ENCODE measurements around the gene PTGS2. TPM values are rescaled to one million over a fixed set of nuclear protein-coding genes. Genes with fewer than 3 reads are reported as not detected.

PTGS2 gene
- total and polyA plus RNA-seq, 2 experiments from 2014 or later: 0.11 to 0.17 TPM

GRCh38 chr1:186658999-186659398 lies 21.2 kb downstream of the PTGS2 start:
- Mint-ChIP-seq H3K4me1 (peaks cover 11% of the 10 kb centered on the region), H3K4me3 (no peak overlapping the region), H3K27me3 (ENCODE audit: insufficient read depth, low read depth, poor library complexity) (peaks cover 2% of the 10 kb centered on the region), H3K9me3 (peaks cover 4% of the 10 kb centered on the region; the same call in 2 of the 3 replicates), H3K36me3 (ENCODE audit: low read depth) (peaks cover 4% of the 10 kb centered on the region), H3K27ac (no peak overlapping the region)
- Histone ChIP-seq H3K36me3 (ENCODE audit: insufficient read depth) (no peaks in the 10 kb centered on the region), H3K27ac (ENCODE audit: low read depth) (no peak overlapping the region), H3K4me2 (no peak overlapping the region), H3K27me3 (ENCODE audit: insufficient read depth) (no peaks in the 10 kb centered on the region), H3K4me3 (no peak overlapping the region), H2AFZ (no peak overlapping the region), H3F3A (replicated peaks; ENCODE audit: low read depth) (no peaks in the 10 kb centered on the region), H4K20me1 (replicated peaks; ENCODE audit: insufficient read depth) (no peaks in the 10 kb centered on the region), H3K4me1 (ENCODE audit: insufficient read depth) (no peaks in the 10 kb centered on the region), H3K79me2 (replicated peaks; ENCODE audit: insufficient read depth) (no peaks in the 10 kb centered on the region), H3K9me2 (ENCODE audit: insufficient read depth) (no peaks in the 10 kb centered on the region; the same call in 1 of the 2 replicates)
- DNase-seq (ENCODE audit: low spot score): no peak
- ATAC-seq: no peak
- TF ChIP-seq ZNF462 (CRISPR knock-in tag; IDR thresholded peaks at IDR 0.05): no peak
- TF ChIP-seq, protein P1, sequence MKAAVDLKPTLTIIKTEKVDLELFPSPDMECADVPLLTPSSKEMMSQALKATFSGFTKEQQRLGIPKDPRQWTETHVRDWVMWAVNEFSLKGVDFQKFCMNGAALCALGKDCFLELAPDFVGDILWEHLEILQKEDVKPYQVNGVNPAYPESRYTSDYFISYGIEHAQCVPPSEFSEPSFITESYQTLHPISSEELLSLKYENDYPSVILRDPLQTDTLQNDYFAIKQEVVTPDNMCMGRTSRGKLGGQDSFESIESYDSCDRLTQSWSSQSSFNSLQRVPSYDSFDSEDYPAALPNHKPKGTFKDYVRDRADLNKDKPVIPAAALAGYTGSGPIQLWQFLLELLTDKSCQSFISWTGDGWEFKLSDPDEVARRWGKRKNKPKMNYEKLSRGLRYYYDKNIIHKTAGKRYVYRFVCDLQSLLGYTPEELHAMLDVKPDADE (IDR thresholded peaks at IDR 0.05): no peak

- Histone ChIP-seq H3K27me3 (ENCODE audit: insufficient read depth) (no peaks in the 10 kb centered on the region), H3K4me3 (no peak overlapping the region), H3K9me2 (ENCODE audit: insufficient read depth) (peaks cover 10% of the 10 kb centered on the region; the same call in 1 of the 2 replicates), H3K4me2 (no peak overlapping the region), H3K79me2 (replicated peaks; ENCODE audit: insufficient read depth) (no peaks in the 10 kb centered on the region), H2AFZ (no peak overlapping the region), H3F3A (replicated peaks; ENCODE audit: low read depth) (no peaks in the 10 kb centered on the region), H3K36me3 (ENCODE audit: insufficient read depth) (no peaks in the 10 kb centered on the region), H4K20me1 (replicated peaks; ENCODE audit: insufficient read depth) (no peaks in the 10 kb centered on the region), H3K27ac (ENCODE audit: low read depth) (no peak overlapping the region), H3K4me1 (ENCODE audit: insufficient read depth) (no peaks in the 10 kb centered on the region)
- H3K36me3 Mint-ChIP-seq (ENCODE audit: low read depth): no peaks in the 10 kb centered on the region; the same call in 2 of the 3 replicates
- ATAC-seq (no peak), DNase-seq (ENCODE audit: low spot score) (no peak)
- no peaks in the 10 kb centered on the region; the same call in 2 of the 3 replicates for H3K9me3 Mint-ChIP-seq
- TF ChIP-seq, protein P1 (IDR thresholded peaks at IDR 0.05): no peak
- TF ChIP-seq ZNF114 (CRISPR knock-in tag; IDR thresholded peaks at IDR 0.05) (no peak), EZH2 (IDR thresholded peaks at IDR 0.05; ENCODE audit: low read depth, unreplicated experiment) (no peak)
- H3K4me3 Mint-ChIP-seq: no peak overlapping the region
- H3K4me1 Mint-ChIP-seq: peaks cover 3% of the 10 kb centered on the region; the same call in 2 of the 3 replicates
- H3K27me3 Mint-ChIP-seq (ENCODE audit: insufficient read depth, low read depth, poor library complexity): peaks cover 7% of the 10 kb centered on the region
- H3K27ac Mint-ChIP-seq: no peak overlapping the region
These were observed 22.7 kb downstream of the PTGS2 start for GRCh38 chr1:186657481-186657880.
